DLD1 (cell line): ENCODE measurements around the gene DCUN1D3.
"Not testable (repeated sequence)": the region's sequence is repeated elsewhere in the genome, so short reads cannot be mapped to it uniquely, and the experiment has no call there.

Experiments
- in situ Hi-C: cut with HindIII; loops from 2 replicates; pipeline ENCODE4 v1.10.0; 2017; ENCODE audit warnings: low sequenced_read_pairs

DCUN1D3 gene

DNA sequence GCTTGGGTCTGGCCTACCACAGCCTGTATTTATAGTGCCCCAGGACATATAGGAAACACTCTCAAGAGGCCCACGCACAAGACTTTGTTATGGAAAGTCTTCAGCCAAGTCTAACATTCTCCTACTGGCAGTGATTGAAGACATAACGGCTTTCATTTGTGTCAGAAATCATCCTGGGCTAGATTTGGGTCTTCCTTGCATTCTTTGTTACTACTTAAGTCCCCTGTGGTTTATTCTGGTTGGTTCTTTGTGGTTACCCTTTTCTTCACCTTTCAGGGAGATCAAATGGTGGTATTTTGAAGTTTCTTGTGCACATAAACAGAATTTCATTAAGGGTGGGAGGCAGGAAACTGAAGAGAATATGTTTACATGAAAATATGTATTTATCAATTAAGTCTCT lies 56.1 kb downstream of the DCUN1D3 start:
- in situ Hi-C loops = loop anchor here (10.0 kb wide), 2 partner anchors 69 to 151 kb away; no protein-coding TSS in a partner anchor

DNA sequence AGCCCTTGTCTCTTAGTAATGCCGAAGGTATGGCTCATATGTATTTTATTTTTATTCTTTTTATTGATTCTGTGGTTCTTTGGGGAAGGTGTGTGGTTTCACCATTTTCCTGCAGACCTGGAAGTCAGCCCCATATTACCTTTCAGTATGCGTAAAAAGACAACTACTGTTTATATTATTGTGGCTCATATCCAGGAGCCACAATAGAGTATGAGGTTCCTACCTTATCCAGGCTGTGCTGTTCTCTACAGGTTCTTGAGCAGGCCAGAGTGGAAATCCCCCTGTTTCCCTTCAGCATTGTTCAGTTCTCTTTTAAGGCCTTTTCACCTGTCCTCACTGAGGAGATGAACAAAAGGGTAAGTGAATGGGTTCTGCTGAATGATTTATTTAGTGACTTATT lies 60.7 kb downstream of the DCUN1D3 start:
- in situ Hi-C loops = no loop called here

DNA sequence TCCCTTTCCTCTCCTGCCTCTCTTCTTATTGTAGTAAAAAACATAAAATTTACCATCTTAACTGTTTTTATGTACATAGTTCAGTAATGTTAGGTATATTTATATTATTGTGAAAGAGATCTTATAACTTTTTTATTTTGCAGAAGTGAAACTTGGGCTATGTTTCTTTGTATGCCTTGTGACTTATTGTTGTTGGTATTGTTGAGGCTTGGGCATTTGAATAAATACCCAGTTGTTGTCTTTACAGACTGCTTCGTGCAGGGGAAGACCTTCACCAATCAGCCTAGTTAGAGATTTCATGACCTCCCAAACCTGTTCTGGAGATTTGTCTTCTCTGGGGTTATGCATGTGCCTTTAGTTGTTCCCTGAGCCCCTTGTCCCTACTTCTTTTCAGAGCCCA lies 61.9 kb downstream of the DCUN1D3 start:
- in situ Hi-C loops = no loop called here

DNA sequence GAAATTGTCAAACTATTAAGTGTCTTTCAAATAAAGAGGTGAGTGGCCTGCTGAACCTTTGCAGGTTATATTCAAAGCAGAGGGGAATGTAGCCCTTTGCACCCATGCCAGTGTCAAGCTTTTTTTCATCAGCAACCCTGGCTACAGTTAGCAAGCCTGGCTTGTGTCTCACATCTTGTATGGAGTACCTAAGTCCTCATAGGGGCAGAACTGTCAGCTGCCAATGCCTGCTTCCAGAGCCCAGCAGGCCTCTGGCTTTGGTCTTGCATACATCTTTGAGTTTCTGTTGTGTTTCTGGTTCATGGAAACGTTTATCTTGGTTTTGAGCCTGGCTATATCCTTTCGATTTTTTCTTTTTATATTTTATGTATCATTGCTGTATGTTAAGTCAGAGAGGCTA lies 67.1 kb downstream of the DCUN1D3 start:
- in situ Hi-C loops = no loop called here

DNA sequence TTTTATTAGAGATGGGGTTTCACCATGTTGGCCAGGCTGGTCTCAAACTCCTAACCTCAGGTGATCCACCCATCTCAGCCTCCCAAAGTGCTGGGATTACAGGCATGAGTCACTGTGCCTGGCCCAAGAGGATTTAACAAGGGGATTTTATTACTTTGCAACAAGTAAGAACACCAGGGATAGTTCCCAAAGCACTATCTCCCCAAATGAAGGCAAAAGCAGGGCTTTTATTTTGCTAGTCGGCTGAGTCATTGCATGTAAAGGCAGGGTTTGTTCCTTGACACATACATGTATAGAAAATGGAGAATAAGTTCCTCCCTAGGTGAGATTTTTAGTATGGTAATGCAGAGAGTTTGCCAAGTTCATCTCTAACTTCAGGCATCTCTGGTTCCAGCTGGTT lies 69.8 kb downstream of the DCUN1D3 start:
- in situ Hi-C loops = no loop called here

DNA sequence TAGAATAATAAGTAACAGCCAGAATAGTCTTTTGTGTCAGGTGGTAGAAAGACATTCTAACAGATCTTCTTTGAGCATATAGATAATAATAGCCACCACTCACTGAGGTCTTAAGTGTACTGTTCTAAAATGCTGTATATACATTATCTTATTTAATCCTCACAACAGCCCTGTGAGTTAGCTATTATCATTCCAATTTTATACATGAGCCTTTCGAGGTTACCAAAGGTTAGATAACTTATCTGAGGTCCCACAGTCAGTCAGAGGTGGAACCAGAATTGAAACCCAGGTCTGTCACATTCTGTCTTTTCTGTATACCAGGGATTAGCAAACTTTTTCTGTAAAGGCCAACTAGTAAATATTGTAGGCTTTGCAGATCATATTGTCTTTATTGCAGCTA lies 70.6 kb downstream of the DCUN1D3 start:
- in situ Hi-C loops = no loop called here

DNA sequence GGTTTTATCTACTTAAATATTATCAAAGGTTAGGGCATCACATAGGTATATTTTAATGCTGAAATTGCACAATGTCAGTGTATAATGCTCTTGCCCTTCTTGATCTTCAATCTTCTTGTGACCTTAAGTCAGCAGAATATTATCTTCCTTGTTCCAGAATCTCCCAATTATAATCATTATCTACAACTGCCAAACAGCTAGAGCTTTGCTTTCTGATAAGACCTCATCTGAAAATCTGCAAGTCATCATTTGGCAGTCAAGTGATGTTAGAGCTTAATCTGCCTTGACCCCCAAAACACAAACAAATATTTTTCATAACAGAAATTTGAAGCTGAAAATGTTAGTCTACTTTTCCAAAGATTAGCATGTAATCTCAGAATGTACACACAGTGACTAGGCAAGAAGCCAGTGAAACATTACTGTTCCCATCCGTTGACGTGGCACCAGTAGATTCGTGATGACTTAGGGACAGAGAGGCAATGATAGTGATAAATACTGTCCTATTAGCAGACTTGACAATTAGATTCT lies 74.1 kb downstream of the DCUN1D3 start:
- in situ Hi-C loops = no loop called here

DNA sequence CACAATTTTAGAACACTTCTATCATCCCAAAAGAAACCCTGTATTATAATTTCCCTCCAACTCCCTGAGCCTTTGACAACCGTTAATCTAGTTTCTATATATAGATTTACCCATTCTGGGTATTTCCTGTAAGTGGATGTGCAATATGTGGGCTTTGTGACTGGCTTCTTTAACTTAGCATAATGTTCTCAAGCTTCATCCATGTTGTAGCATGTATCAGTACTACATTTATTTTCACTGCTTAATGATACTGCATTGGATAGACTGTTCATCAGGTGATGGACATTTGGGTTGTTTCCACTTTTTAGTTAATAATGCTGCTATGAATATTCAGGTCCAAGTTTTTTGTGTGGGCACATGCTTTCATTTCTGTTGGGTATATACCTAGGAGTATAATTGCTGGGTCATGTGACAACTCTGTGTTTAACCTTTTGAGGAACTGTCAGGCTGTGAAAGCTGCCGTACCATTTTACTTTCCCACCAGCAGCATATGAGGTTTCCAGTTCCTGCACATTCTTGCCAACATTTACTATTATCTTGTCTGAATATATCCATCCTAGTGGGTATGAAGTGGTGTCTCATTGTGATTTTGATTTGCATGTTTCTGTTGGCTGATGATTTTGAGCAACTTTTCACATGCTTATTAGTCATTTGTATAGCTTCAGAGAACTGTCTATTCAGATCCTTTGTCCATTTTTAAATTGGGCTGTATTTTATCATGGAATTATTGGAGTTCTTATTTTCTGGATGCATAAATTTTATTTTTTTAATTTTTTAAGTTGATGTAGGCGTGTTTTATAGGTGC lies 77.4 kb downstream of the DCUN1D3 start:
- in situ Hi-C loops = no loop called here

DNA sequence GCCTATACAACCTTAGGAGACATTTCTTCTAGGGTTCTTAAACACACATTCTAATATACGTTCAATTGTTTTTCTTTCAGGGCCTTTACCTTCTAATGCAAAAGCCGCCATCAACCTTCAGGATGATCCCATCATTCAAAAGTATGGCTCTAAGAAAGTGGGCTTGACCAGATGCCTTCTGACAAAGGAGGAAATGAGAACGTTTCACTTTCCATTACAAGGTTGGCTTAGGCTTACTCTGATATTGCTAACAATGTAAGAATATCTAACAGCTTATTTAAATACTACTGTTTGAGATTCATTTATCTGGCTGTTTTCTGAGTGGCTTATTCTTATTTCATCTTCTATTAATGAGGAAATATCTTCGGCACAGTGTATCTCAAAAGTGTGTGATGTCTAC lies 78.5 kb downstream of the DCUN1D3 start:
- in situ Hi-C loops = no loop called here

DNA sequence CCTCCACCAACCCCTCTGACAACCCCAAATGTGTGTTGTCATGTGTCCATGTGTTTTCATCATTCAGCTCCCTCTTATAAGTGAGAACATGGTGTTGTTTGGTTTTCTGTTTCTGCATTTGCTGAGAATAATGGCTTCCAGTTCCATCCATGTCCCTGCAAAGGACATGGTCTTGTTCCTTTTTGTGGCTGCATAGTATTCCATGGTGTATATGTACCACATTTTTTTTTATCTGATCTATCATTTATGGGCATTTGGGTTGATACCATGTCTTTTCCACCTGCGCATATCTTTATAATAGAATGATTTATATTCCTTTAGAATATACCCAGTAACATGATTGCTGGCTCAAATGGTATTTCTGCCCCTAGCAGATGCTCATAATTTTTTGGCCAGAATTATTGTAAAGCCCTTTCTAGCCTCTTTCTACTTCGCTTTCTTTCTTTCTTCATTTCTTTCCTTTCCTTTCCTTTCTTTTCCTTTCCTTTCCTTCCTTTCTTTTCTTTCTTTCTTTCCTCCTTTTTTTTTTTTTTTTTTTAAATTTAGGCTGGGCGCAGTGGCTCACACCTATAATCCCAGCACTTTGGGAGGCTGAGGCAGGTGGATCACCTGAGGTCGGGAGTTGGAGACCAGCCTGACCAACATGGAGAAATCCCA lies 81.1 kb downstream of the DCUN1D3 start:
- in situ Hi-C loops = no loop called here

DNA sequence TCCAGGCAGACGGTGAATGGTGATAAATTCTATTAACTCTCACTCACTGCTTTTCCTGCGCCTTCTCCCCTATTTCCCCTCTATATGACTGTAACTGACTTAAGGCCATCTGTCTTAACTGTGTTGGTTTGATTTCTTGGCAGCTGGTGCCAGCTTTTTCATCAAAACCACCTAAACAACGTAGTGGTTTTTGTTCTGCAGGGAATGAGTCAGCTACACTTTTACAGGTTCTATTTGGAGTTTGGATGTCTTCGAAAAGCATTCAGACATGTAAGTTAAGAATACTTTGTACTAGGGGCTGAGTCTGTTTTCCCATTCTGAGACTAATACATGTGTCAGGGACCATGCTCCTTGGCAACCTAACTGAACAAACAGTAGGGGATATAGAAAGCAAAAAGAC lies 85.4 kb downstream of the DCUN1D3 start:
- in situ Hi-C loops = no loop called here

DNA sequence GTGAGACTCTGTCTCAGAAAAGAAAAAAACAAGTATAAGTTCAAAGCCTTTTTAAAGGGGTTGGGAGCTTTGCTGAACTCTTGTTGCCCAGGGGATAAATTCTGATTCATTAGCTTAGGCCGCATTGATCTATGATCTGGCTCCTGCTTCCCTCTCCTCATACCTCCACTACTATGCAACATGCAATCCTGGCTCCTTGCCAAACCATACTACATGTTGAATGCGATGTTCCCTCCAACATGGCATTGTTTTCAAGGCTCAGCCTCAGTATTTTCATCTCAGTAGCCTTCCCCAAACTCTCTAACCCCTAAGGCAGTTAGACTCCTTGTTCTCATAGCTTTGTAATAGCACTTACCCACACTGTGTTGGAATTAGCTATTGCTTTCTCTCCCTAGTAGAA lies 87.6 kb downstream of the DCUN1D3 start:
- in situ Hi-C loops = no loop called here

DNA sequence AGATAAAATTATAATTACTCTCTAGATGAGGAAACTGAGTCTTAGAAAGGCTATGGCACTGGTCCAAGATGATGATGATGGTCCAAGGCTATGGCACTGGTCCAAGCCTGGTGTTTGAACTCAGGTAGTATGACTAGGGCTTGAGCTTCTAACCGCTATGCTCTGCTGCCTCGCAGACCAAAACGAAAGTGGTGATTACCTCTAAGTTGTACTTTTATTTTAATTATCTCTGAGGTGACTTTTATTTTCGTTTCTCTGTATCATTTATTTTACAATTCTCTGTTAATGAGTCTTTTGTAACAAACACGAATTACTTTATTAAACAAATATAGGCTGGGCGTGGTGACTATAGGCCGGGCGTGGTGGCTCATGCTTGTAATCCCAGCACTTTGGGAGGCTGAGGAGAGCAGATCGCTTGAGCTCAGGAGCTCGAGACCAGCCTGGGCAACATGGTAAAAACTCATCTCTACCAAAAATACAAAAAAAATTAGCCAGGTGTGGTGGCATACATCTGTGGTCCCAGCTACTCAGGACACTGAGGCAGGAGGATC lies 88.2 kb downstream of the DCUN1D3 start:
- in situ Hi-C loops = no loop called here

DNA sequence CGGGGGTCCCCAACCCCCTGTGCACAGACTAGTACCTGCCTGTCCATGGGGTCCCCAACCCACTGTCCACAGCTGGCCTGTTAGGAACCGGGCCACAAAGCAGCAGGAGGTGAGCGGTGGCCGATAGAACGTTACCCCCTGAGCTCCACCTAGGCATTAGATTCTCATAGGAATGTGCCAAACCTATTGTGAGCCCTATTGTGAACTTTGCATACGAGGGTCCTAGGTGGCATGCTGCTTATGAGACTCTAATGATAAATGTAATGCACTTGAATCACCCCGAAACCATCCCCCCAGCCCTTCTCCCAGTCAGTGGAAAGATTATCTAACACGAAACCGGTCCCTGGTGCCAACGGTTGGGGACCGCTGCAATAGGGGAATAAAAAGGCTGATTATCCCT lies 92.3 kb downstream of the DCUN1D3 start:
- in situ Hi-C loops = no loop called here

DNA sequence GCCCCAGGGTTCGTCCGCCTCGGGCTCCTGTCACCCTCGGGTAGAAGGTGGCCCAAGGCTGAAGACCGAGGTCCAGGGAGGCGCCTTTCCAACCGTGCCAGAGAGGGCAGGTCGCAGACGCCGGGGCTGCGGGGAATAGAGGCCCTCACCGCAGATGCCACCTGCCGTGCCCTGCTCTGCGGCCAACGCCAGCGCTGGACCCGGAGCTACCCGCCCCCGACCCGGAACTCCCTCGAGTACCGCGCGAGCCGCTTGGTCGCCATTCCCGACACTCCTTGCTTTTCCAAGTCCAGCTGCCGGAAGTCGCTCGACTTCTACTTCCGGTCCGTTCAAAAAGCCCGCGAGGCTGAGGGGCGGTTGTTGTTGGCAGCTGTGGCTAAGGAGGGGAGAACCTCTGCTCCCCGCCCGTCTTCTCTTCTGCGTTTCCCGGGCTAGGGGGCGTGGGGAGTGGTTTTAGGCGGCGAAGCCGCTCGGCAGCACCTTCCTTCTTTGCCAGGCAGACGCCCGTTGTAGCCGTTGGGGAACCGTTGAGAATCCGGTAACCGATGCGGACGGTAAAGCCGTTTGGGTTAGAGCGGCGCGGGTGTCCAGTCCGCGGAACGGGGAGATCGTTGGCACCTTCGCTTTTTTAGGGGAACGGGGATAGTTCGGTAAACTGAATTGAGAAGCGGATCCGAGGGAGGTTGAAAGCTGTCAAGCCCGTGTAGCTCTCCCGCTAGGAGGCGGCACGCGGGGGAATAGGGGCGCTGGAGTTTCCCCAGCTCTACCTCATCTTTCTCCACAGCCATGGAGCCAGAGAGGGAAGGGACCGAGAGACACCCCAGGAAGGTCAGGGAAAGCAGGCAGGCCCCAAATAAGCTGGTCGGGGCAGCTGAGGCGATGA lies 93.7 kb downstream of the DCUN1D3 start, which contains the start of the genes ERI2 and REXO5:
Gene ERI2 (minus strand): TSS at position 305 of the 883 bp plus-strand sequence. CDS start 42 bp downstream, at position 263.
Gene REXO5 (plus strand): TSS at position 360 of the 883 bp plus-strand sequence. CDS start 427 bp downstream, at position 787.
- in situ Hi-C loops = no loop called here

DNA sequence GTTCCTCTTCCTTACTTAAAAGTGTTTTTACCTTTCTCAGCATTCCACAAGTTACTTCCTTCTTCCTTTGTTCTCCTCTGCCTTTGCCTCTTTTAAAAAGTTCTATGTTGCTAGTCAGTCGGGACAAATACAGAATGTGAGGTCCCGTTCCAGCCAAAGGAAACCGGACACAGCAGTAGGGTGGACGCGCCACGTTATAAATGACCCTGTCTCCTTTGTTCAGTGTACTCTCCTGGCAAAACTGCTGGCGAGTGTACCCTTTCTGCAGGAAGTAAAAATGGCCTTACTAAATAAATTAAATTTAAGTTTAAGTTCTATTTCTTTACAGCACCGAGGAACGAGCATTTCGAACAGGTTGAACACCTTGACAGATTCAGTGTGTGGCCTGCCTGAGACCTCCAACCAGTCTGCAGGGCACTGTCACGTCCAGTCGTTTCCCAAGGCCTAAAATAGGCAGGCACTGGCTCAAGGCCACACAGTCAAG lies 94.4 kb downstream of the DCUN1D3 start:
- in situ Hi-C loops = not testable (repeated sequence)
